ENCODE measurements around the gene IPO7.

The IPO7 gene

DNA sequence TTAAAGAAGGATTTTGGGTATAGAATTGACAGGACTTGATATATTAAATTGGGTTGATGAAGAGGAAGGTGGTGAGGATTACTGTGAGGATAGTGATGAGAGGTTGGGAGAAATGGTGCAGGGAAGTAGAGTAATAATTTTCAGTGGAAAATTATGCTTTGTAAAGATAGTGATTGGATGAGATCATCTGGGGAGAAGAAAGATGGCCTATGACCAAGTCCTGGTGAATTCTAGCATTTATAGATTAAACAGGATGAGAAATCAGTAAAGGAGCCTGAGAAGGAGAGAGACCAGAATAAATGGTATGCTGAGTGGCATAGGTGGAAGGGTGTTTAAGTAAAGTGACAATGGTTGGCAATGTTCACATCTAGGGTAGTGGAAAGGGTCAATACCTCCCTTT lies 15.0 kb downstream of the IPO7 start:
- TF ChIP-seq TAF1 (IDR thresholded peaks at IDR 0.05; ENCODE audit: low read depth) = no peak
- TF ChIP-seq RAD21 (IDR thresholded peaks at IDR 0.05; ENCODE audit: low read depth) = no peak
- TF ChIP-seq TCF12 (IDR thresholded peaks at IDR 0.05; ENCODE audit: low read depth) = no peak
- TF ChIP-seq, protein P1, sequence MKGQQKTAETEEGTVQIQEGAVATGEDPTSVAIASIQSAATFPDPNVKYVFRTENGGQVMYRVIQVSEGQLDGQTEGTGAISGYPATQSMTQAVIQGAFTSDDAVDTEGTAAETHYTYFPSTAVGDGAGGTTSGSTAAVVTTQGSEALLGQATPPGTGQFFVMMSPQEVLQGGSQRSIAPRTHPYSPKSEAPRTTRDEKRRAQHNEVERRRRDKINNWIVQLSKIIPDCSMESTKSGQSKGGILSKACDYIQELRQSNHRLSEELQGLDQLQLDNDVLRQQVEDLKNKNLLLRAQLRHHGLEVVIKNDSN (IDR thresholded peaks at IDR 0.05) = no peak
- no peak for TF ChIP-seq CEBPB (IDR thresholded peaks at IDR 0.05)
- TF ChIP-seq CREB1 (IDR thresholded peaks at IDR 0.05; ENCODE audit: low read depth) = no peak
- TF ChIP-seq, protein P2, sequence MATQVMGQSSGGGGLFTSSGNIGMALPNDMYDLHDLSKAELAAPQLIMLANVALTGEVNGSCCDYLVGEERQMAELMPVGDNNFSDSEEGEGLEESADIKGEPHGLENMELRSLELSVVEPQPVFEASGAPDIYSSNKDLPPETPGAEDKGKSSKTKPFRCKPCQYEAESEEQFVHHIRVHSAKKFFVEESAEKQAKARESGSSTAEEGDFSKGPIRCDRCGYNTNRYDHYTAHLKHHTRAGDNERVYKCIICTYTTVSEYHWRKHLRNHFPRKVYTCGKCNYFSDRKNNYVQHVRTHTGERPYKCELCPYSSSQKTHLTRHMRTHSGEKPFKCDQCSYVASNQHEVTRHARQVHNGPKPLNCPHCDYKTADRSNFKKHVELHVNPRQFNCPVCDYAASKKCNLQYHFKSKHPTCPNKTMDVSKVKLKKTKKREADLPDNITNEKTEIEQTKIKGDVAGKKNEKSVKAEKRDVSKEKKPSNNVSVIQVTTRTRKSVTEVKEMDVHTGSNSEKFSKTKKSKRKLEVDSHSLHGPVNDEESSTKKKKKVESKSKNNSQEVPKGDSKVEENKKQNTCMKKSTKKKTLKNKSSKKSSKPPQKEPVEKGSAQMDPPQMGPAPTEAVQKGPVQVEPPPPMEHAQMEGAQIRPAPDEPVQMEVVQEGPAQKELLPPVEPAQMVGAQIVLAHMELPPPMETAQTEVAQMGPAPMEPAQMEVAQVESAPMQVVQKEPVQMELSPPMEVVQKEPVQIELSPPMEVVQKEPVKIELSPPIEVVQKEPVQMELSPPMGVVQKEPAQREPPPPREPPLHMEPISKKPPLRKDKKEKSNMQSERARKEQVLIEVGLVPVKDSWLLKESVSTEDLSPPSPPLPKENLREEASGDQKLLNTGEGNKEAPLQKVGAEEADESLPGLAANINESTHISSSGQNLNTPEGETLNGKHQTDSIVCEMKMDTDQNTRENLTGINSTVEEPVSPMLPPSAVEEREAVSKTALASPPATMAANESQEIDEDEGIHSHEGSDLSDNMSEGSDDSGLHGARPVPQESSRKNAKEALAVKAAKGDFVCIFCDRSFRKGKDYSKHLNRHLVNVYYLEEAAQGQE (IDR thresholded peaks at IDR 0.05; ENCODE audit: low read depth) = no peak
- TF ChIP-seq, protein P3, sequence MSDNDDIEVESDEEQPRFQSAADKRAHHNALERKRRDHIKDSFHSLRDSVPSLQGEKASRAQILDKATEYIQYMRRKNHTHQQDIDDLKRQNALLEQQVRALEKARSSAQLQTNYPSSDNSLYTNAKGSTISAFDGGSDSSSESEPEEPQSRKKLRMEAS (IDR thresholded peaks at IDR 0.05) = no peak
- no peak for TF ChIP-seq YY1 (IDR thresholded peaks at IDR 0.05; ENCODE audit: low read depth)
- no peak for TF ChIP-seq EP300 (IDR thresholded peaks at IDR 0.05; ENCODE audit: borderline replicate concordance)
- TF ChIP-seq TEAD4 (IDR thresholded peaks at IDR 0.05) = no peak
- TF ChIP-seq NFIC (IDR thresholded peaks at IDR 0.05) = no peak
- no peak for TF ChIP-seq ZBTB7A (IDR thresholded peaks at IDR 0.05; ENCODE audit: low read depth)
- TF ChIP-seq EGR1 (IDR thresholded peaks at IDR 0.05) = no peak
- no peak for TF ChIP-seq FOXM1 (IDR thresholded peaks at IDR 0.05; ENCODE audit: borderline replicate concordance, low read depth)

DNA sequence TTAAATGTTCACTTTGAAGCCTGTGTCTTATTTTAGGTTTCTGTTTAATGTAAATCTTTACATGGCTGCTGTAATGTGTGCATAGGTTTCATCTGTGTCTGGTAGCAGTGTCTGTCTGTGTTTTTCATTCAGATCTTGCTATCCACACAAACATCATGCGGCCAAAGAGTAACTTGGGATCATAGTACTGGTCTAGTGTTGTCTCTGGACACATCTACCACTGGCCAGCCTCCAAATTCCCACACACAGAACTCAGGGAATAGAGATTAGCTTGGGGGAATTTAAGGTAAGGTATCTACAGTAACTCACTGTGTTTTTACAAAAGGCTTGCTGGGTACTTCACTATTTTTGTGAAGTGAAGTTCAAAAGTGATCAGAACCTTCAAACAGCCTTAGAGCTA lies 44.3 kb downstream of the IPO7 start:
- TF ChIP-seq EP300 (IDR thresholded peaks at IDR 0.05; ENCODE audit: borderline replicate concordance) = no peak
- TF ChIP-seq EGR1 (IDR thresholded peaks at IDR 0.05) = no peak
- TF ChIP-seq ZBTB7A (IDR thresholded peaks at IDR 0.05; ENCODE audit: low read depth) = no peak
- no peak for TF ChIP-seq TCF12 (IDR thresholded peaks at IDR 0.05; ENCODE audit: low read depth)
- TF ChIP-seq, protein P1 (IDR thresholded peaks at IDR 0.05) = no peak
- TF ChIP-seq, protein P2 (IDR thresholded peaks at IDR 0.05; ENCODE audit: low read depth) = no peak
- no peak for TF ChIP-seq CREB1 (IDR thresholded peaks at IDR 0.05; ENCODE audit: low read depth)
- no peak for TF ChIP-seq TEAD4 (IDR thresholded peaks at IDR 0.05)
- TF ChIP-seq RAD21 (IDR thresholded peaks at IDR 0.05; ENCODE audit: low read depth) = no peak
- no peak for TF ChIP-seq TAF1 (IDR thresholded peaks at IDR 0.05; ENCODE audit: low read depth)
- no peak for TF ChIP-seq FOXM1 (IDR thresholded peaks at IDR 0.05; ENCODE audit: borderline replicate concordance, low read depth)
- no peak for TF ChIP-seq NFIC (IDR thresholded peaks at IDR 0.05)
- TF ChIP-seq CEBPB (IDR thresholded peaks at IDR 0.05) = no peak

DNA sequence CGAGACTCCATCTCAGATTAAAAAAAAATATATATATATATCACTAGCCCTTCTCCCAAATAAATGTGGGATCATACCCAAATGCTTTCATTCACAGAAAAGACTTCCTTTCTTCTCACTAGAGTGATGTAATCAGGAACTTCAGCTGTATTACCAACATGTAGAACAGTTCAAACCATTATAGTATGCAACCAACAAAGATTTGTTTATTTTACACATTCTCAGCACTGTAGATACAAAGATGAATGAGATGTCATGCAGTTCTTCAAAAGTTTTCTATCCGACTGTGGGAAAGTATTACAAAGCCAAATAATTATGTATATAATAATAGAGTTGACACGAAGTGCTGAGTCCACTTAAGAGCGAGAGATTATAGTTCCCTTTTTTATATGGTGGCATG lies 54.2 kb downstream of the IPO7 start:
- no peak for TF ChIP-seq YY1 (IDR thresholded peaks at IDR 0.05; ENCODE audit: low read depth)
- TF ChIP-seq CREB1 (IDR thresholded peaks at IDR 0.05; ENCODE audit: low read depth) = no peak
- TF ChIP-seq FOXM1 (IDR thresholded peaks at IDR 0.05; ENCODE audit: borderline replicate concordance, low read depth) = no peak
- TF ChIP-seq TEAD4 (IDR thresholded peaks at IDR 0.05) = no peak
- no peak for TF ChIP-seq TAF1 (IDR thresholded peaks at IDR 0.05; ENCODE audit: low read depth)
- TF ChIP-seq, protein P1 (IDR thresholded peaks at IDR 0.05) = no peak
- TF ChIP-seq RAD21 (IDR thresholded peaks at IDR 0.05; ENCODE audit: low read depth) = no peak
- no peak for TF ChIP-seq TCF12 (IDR thresholded peaks at IDR 0.05; ENCODE audit: low read depth)

DNA sequence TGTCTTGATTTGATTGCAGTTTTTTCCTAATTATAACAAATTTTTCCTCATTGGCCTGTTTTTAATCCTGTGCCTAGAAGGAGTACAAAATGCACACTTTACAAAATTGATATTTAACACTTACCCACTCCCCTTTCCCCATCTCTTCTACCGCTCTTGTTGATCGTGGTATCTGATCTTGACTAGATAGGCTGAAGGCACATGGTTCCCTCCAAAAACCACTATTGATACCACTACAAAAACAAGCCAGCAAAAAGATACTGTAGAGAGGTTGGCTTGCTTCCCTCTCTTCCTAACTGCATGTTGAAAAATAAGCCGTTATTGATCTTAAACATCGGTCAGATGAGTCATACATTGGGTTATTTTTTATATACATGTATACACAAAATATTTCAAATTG lies 61.8 kb downstream of the IPO7 start:
- TF ChIP-seq TEAD4 (IDR thresholded peaks at IDR 0.05) (no peak), TAF1 (IDR thresholded peaks at IDR 0.05; ENCODE audit: low read depth) (no peak), ZBTB7A (IDR thresholded peaks at IDR 0.05; ENCODE audit: low read depth) (no peak), CREB1 (IDR thresholded peaks at IDR 0.05; ENCODE audit: low read depth) (no peak), EP300 (IDR thresholded peaks at IDR 0.05; ENCODE audit: borderline replicate concordance) (no peak), EGR1 (IDR thresholded peaks at IDR 0.05) (no peak)

DNA sequence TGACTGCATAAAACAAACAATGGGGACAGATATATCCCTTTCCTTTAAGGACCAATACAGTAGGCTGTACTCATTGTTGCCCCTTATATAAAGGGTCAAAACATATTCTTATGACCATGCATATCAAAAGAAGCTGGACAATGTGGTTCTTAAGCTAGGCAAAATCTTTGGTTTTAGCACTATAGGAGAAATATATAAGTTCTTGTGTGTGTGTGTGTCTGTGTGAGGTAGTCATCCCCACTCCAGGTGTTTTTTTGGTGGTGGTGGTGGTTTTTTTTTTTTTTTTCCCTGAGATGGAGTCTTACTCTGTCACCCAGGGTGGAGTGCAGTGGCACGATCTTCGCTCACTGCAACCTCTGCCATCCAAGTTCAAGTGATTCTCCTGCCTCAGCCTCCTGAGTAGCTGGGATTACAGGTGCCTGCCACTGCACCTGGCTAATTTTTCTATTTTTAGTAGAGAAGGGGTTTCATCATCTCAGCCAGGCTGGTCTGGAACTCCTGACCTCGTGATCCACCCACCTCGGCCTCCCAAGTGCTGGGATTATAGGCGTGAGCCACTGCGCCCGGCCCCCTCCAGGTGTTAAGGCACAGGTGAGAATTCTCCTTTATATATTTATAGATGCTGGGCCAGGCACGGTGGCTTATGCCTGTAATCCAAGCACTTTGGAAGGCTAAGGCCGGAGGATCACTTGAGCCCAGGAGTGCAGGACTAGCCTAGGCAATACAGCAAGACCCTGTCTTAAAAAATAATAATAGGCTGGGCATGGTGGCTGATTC lies 64.3 kb downstream of the IPO7 start:
- TF ChIP-seq NFIC (IDR thresholded peaks at IDR 0.05) (no peak), CEBPB (IDR thresholded peaks at IDR 0.05) (no peak), RAD21 (IDR thresholded peaks at IDR 0.05; ENCODE audit: low read depth) (no peak), TAF1 (IDR thresholded peaks at IDR 0.05; ENCODE audit: low read depth) (no peak), CREB1 (IDR thresholded peaks at IDR 0.05; ENCODE audit: low read depth) (no peak), FOXM1 (IDR thresholded peaks at IDR 0.05; ENCODE audit: borderline replicate concordance, low read depth) (no peak)
- TF ChIP-seq, protein P2 (IDR thresholded peaks at IDR 0.05; ENCODE audit: low read depth) = no peak
